Choroid plexus epithelial cell (primary cell): ENCODE measurements around the gene KMT2C.
A peak's percentile ranks its signal among the peaks of the same experiment; 100 is the strongest.
"Not testable (repeated sequence)": the region's sequence is repeated elsewhere in the genome, so short reads cannot be mapped to it uniquely, and the experiment has no call there.

ENCODE experiments used
- DNase-seq: peaks from one replicate; pipeline ENCODE4 v3.0.0-alpha.2; 2010; ENCODE audit warnings: low read depth
- H3K4me3 ChIP-seq: 2 replicates; pipeline ENCODE4 v1.5.1; 2011; ENCODE audit warnings: low read depth, mild to moderate bottlenecking, control low read depth, low read length, moderate library complexity
- CTCF ChIP-seq: conservative IDR thresholded peaks from 2 replicates; pipeline ENCODE4 v1.5.1; 2011; ENCODE audit warnings: low read depth, mild to moderate bottlenecking, control low read depth, inconsistent platforms, low read length, moderate library complexity

The KMT2C gene

DNA sequence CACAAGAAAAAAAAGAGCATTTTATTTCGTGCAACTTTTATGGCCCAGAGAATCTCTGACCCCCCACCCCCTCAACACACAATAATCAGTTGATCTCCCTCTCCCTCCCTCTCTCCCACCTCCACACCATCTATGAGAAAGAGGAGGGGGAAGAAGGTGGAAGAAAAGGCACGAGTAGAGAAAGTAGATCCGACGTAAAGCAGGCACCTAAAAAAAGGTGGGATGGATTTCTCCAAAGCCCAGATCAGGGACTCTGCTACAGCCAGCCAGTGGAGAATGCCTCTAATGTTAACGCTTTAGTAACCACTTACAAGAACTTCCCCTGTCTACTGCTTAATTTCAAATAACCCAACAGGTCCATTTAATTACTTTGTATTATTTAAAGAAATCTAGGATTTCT lies 24.4 kb downstream of the KMT2C start:
- no peak overlapping the region for H3K4me3 ChIP-seq
- peak; percentile 21 for DNase-seq
- TF ChIP-seq CTCF, result no peak

GRCh38 chr7:152406491-152406890 lies 29.3 kb downstream of the KMT2C start:
- no peak for TF ChIP-seq CTCF
- no peak overlapping the region for H3K4me3 ChIP-seq

GRCh38 chr7:152406030-152406429 lies 29.8 kb downstream of the KMT2C start:
- not testable (repeated sequence) for DNase-seq, H3K4me3 ChIP-seq

More at GRCh38 chr7:152406491-152406890, 29.3 kb downstream of the KMT2C start:
- DNase-seq, result no peak

- DNase-seq, result no peak
- H3K4me3 ChIP-seq, result no peak overlapping the region
- no peak for TF ChIP-seq CTCF
These were observed 32.1 kb downstream of the KMT2C start for GRCh38 chr7:152403726-152404125.

GRCh38 chr7:152402384-152403250 lies 33.2 kb downstream of the KMT2C start:
- H3K4me3 ChIP-seq, result no peak overlapping the region
- peak; percentile 57 for DNase-seq
- TF ChIP-seq CTCF, result no peak

- DNase-seq, result no peak
- TF ChIP-seq CTCF, result no peak
- no peak overlapping the region for H3K4me3 ChIP-seq
These were observed 36.5 kb downstream of the KMT2C start for GRCh38 chr7:152399344-152399743.

DNA sequence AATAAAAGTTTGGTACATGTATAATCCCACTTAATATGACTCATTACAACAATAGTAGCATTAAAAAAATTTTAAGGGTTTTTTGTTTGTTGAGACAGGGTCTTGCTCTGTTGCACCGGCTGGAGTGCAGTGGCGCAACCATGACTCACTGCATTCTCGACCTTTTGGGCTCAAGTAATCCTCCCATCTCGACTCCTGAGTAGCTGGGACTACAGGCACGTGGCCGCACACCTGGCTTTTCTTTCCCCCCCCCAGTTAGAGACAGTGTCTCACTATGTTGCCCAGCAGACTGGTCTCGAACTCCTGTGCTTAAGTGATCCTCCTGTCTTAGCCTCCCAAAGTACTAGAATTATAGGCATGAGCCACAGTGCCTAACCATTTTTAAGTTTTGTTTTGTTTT lies 40.7 kb downstream of the KMT2C start:
- no peak for TF ChIP-seq CTCF
- H3K4me3 ChIP-seq, result no peak overlapping the region
- peak; percentile 74 for DNase-seq
